HEK293 (cell line): Measurements from ENCODE around the gene SLC2A8.

Experiments used
- CTCF ChIA-PET: fragments of 350-600 bp; formaldehyde crosslinking; extraction: SDS; loops from one replicate; lab custom pipeline; 2021; ENCODE audit warnings: antibody characterized with exemption; lab: Yijun Ruan, JAX
- POLR2A ChIA-PET: fragments of 300-600 bp; formaldehyde crosslinking; extraction: SDS; loops from one replicate; lab custom pipeline; 2020; ENCODE audit warnings: antibody characterized with exemption, inconsistent platforms; lab: Yijun Ruan, JAX
- H3K27ac ChIP-seq: fragments of 200-500 bp; sonication (Bioruptor generic); 2 replicates; pipeline ENCODE4 v1.5.1; 2014; ENCODE audit warnings: low read depth, low read length, control low read depth, inconsistent platforms; ENCODE audit errors: extremely low read depth
- H3K36me3 ChIP-seq, 2 experiments: fragments of 200-500 bp in 1 of 2; sonication (Bioruptor generic) in 1 of 2; 1 replicate in 1 of 2; 2 replicates in 1 of 2; pipeline ENCODE4 v1.5.1; 2014 to 2017; ENCODE audit warnings: inconsistent platforms in 2 of 2, low read length in 2 of 2; ENCODE audit not compliant: control insufficient read depth in 2 of 2, insufficient read depth in 1 of 2
- H3K4me1 ChIP-seq: fragments of 200-500 bp; sonication (Bioruptor generic); 2 replicates; pipeline ENCODE4 v1.5.1; 2014; ENCODE audit warnings: mild to moderate bottlenecking, low read length, inconsistent platforms; ENCODE audit not compliant: control insufficient read depth, insufficient read depth
- H3K4me3 ChIP-seq: 2 replicates; pipeline ENCODE4 v1.5.1; 2011; ENCODE audit warnings: low read depth, mild to moderate bottlenecking, control low read depth, low read length, moderate library complexity
- H3K9me3 ChIP-seq: fragments of 200-500 bp; sonication (Bioruptor generic); 2 replicates; pipeline ENCODE4 v1.5.1; 2014; ENCODE audit warnings: low read depth, low read length, inconsistent platforms; ENCODE audit not compliant: control insufficient read depth, insufficient read depth
- ATF2 ChIP-seq: fragments of 450-650 bp; formaldehyde crosslinking; IDR thresholded peaks from 2 replicates; pipeline ENCODE4 v1.5.1; 2016; ENCODE audit warnings: missing biosample characterization, missing genetic modification characterization, low read depth
- EGR2 ChIP-seq: fragments of 450-650 bp; formaldehyde crosslinking; IDR thresholded peaks from 2 replicates; pipeline ENCODE4 v1.5.1; 2016; ENCODE audit warnings: low read depth, missing biosample characterization, missing genetic modification characterization
- GLIS2 ChIP-seq: fragments of 450-650 bp; formaldehyde crosslinking; IDR thresholded peaks from 2 replicates; pipeline ENCODE4 v1.5.1; 2016; ENCODE audit warnings: missing biosample characterization, missing genetic modification characterization
- HOXD13 ChIP-seq: sonication (generic); formaldehyde crosslinking; IDR thresholded peaks from 2 replicates; pipeline ENCODE4 v1.8.0; 2022; ENCODE audit warnings: missing genetic modification reagents, borderline replicate concordance
- KLF1 ChIP-seq: fragments of 450-650 bp; formaldehyde crosslinking; IDR thresholded peaks from 2 replicates; pipeline ENCODE4 v1.5.1; 2016; ENCODE audit warnings: missing biosample characterization, missing genetic modification characterization
- KLF9 ChIP-seq: fragments of 450-650 bp; formaldehyde crosslinking; IDR thresholded peaks from 2 replicates; pipeline ENCODE4 v1.5.1; 2016; ENCODE audit warnings: missing biosample characterization, missing genetic modification characterization, low read depth
- OSR2 ChIP-seq: fragments of 450-650 bp; formaldehyde crosslinking; IDR thresholded peaks from 2 replicates; pipeline ENCODE4 v1.5.1; 2016; ENCODE audit warnings: missing biosample characterization, missing genetic modification characterization
- PRDM6 ChIP-seq: fragments of 450-650 bp; formaldehyde crosslinking; IDR thresholded peaks from 2 replicates; pipeline ENCODE4 v1.5.1; 2017; ENCODE audit warnings: missing biosample characterization, missing genetic modification characterization
- RBAK ChIP-seq: fragments of 450-650 bp; formaldehyde crosslinking; IDR thresholded peaks from 2 replicates; pipeline ENCODE4 v1.5.1; 2016; ENCODE audit warnings: missing biosample characterization, missing genetic modification characterization
- ZBTB1 ChIP-seq: fragments of 450-650 bp; formaldehyde crosslinking; IDR thresholded peaks from 2 replicates; pipeline ENCODE4 v1.5.1; 2016; ENCODE audit warnings: missing biosample characterization, missing genetic modification characterization
- ZBTB10 ChIP-seq: fragments of 450-650 bp; formaldehyde crosslinking; IDR thresholded peaks from 2 replicates; pipeline ENCODE4 v1.5.1; 2016; ENCODE audit warnings: missing biosample characterization, missing genetic modification characterization
- ZFHX2 ChIP-seq: fragments of 450-650 bp; formaldehyde crosslinking; conservative IDR thresholded peaks from 2 replicates; pipeline ENCODE4 v1.5.1; 2016; ENCODE audit warnings: missing biosample characterization, missing genetic modification characterization
- ZNF16 ChIP-seq: fragments of 450-650 bp; formaldehyde crosslinking; IDR thresholded peaks from 2 replicates; pipeline ENCODE4 v1.5.1; 2016; ENCODE audit warnings: low read depth, missing biosample characterization, missing genetic modification characterization
- ZNF175 ChIP-seq: fragments of 450-650 bp; formaldehyde crosslinking; IDR thresholded peaks from 2 replicates; pipeline ENCODE4 v1.5.1; 2016; ENCODE audit warnings: missing biosample characterization, missing genetic modification characterization
- ZNF184 ChIP-seq: fragments of 450-650 bp; IDR thresholded peaks from 2 replicates; pipeline ENCODE4 v1.5.1; 2018; ENCODE audit warnings: missing biosample characterization, mild to moderate bottlenecking, missing genetic modification characterization
- ZNF280C ChIP-seq: fragments of 450-650 bp; formaldehyde crosslinking; IDR thresholded peaks from 2 replicates; pipeline ENCODE4 v1.5.1; 2016; ENCODE audit warnings: missing biosample characterization, missing genetic modification characterization
- ZNF48 ChIP-seq: fragments of 450-650 bp; formaldehyde crosslinking; IDR thresholded peaks from 2 replicates; pipeline ENCODE4 v1.5.1; 2016; ENCODE audit warnings: missing biosample characterization, missing genetic modification characterization
- ZNF529 ChIP-seq: fragments of 450-650 bp; formaldehyde crosslinking; IDR thresholded peaks from 2 replicates; pipeline ENCODE4 v1.5.1; 2017; ENCODE audit warnings: missing genetic modification characterization, missing biosample characterization; ENCODE audit not compliant: insufficient replicate concordance
- ZNF660 ChIP-seq: fragments of 450-650 bp; IDR thresholded peaks from 2 replicates; pipeline ENCODE4 v1.5.1; 2018; ENCODE audit warnings: missing biosample characterization, mild to moderate bottlenecking, missing genetic modification characterization
- ZNF701 ChIP-seq: fragments of 450-650 bp; formaldehyde crosslinking; IDR thresholded peaks from 2 replicates; pipeline ENCODE4 v1.5.1; 2016; ENCODE audit warnings: missing biosample characterization, missing genetic modification characterization
- TF ChIP-seq, protein P1 (sequence below): fragments of 450-650 bp; formaldehyde crosslinking; IDR thresholded peaks from 2 replicates; pipeline ENCODE4 v1.5.1; 2016; ENCODE audit warnings: missing biosample characterization, missing genetic modification characterization
- TF ChIP-seq, protein P2 (sequence below): fragments of 450-650 bp; formaldehyde crosslinking; IDR thresholded peaks from 2 replicates; pipeline ENCODE4 v1.5.1; 2016; ENCODE audit warnings: missing biosample characterization, missing genetic modification characterization

The SLC2A8 gene

DNA sequence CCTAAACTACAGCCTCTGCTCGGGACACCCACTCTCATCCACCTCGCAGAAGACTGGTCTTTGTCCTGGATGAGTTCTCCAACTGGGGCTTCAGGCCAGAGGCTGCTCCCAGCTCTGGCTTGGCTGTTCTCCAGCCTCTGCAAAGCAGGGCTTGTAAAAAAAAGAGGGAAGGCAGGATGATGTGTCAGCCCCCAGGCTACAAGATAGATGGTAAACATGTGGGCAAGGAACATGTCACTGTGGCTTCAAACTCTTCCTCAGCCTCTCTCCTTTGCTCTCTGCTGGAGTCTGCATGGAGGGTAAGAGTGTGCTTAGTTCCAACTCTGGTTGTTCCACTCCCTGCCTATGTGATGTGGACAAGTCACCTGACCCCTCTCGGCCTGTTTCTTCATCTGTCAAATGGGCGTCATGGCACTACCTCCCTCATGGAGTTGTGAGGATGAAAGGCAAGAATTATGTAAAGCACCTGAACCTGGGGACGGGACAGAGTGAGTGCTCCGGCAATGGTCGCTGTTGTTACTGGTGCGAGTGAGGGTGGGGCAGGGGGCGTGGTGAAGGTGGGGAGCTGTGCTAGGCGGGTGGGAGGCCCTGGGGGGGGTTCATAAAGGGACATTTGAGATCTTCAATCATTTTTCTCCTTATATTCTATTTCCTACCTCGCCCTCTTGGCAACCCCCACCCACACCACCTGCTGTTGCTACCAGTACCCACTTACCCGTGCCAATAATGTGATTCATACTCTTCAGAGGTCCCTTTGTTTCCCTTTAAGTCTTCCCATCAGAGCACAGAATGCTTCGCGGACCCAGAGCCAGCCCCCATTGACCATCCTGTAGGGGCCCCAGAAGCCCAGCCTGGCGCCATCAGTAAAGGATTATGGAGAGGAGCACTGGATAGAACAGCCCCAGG is 20.4 kb downstream of the SLC2A8 start (continued):
- no peak for TF ChIP-seq ZNF280C (tag by site-specific recombination)
- TF ChIP-seq HOXD13: no peak
- TF ChIP-seq ZNF184: no peak
- no peak for TF ChIP-seq RBAK (tag by site-specific recombination)
- TF ChIP-seq, protein P1, sequence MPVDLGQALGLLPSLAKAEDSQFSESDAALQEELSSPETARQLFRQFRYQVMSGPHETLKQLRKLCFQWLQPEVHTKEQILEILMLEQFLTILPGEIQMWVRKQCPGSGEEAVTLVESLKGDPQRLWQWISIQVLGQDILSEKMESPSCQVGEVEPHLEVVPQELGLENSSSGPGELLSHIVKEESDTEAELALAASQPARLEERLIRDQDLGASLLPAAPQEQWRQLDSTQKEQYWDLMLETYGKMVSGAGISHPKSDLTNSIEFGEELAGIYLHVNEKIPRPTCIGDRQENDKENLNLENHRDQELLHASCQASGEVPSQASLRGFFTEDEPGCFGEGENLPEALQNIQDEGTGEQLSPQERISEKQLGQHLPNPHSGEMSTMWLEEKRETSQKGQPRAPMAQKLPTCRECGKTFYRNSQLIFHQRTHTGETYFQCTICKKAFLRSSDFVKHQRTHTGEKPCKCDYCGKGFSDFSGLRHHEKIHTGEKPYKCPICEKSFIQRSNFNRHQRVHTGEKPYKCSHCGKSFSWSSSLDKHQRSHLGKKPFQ (tag by site-specific recombination): no peak
- no peak for TF ChIP-seq ZBTB10 (tag by site-specific recombination)
- TF ChIP-seq ZNF48 (tag by site-specific recombination): no peak
- no peak for TF ChIP-seq ZBTB1 (tag by site-specific recombination)
- no peak for TF ChIP-seq ZNF16 (tag by site-specific recombination)
- TF ChIP-seq ZNF529: no peak
- TF ChIP-seq KLF9 (tag by site-specific recombination): peak; percentile 42
- peak; percentile 19; the same call in 1 of the 2 replicates for TF ChIP-seq OSR2
- peak; percentile 84 for TF ChIP-seq KLF1
- TF ChIP-seq PRDM6 (tag by site-specific recombination): no peak
- no peak for TF ChIP-seq ATF2 (tag by site-specific recombination)

DNA sequence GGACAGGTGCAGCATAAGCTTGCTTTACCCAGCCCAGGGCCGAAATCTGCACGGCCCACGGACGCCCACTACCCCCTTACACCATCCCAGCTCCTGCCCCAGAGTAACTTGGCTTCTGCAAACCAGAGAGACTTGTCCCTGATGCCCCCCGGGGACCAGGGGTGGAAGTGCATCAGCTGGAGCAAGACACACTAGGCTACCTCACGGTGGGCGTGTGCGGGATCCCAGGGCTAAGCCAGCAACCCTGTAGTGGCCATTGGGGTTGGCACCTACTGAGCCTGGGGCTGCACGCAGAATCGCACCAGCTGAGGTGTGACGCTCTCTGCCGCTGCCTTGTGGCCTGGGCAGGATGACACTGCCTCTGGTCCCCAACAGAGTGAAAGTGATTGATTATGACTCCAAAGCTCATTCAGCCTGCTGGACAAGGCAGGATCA is 21.1 kb downstream of the SLC2A8 start:
- Histone ChIP-seq H3K36me3 (no peaks in the 10 kb centered on the region), H3K4me3 (no peak overlapping the region), H3K4me1 (0 out of 2 replicates have a peak, but pooled peaks cover 3% of the 10 kb centered on the region), H3K9me3 (no peaks in the 10 kb centered on the region), H3K27ac (no peak overlapping the region)
- ChIA-PET POLR2A (interaction anchor here (0.5 to 1.2 kb wide), 2 partner anchors 22 to 160 kb away, joined by 4 to 8 read pairs; no protein-coding TSS in a partner anchor), CTCF (interaction anchor here (0.6 to 2.0 kb wide), 8 partner anchors 16 to 213 kb away, joined by 3 to 5 read pairs (median 3); no protein-coding TSS in a partner anchor)
- TF ChIP-seq EGR2 (peak; percentile 69), ZNF175 (tag by site-specific recombination) (no peak), ZNF660 (no peak), ZFHX2 (peak; percentile 59), GLIS2 (tag by site-specific recombination) (no peak), ZNF701 (tag by site-specific recombination) (no peak)
- TF ChIP-seq, protein P2, sequence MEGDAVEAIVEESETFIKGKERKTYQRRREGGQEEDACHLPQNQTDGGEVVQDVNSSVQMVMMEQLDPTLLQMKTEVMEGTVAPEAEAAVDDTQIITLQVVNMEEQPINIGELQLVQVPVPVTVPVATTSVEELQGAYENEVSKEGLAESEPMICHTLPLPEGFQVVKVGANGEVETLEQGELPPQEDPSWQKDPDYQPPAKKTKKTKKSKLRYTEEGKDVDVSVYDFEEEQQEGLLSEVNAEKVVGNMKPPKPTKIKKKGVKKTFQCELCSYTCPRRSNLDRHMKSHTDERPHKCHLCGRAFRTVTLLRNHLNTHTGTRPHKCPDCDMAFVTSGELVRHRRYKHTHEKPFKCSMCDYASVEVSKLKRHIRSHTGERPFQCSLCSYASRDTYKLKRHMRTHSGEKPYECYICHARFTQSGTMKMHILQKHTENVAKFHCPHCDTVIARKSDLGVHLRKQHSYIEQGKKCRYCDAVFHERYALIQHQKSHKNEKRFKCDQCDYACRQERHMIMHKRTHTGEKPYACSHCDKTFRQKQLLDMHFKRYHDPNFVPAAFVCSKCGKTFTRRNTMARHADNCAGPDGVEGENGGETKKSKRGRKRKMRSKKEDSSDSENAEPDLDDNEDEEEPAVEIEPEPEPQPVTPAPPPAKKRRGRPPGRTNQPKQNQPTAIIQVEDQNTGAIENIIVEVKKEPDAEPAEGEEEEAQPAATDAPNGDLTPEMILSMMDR: 0 out of 2 replicates have a peak, but pooled peaks have one; percentile 17
